Measurements from ENCODE around the gene CXCL10. TPM values are rescaled to one million over a fixed set of nuclear protein-coding genes. Genes with fewer than 3 reads are reported as not detected.

Gene CXCL10
- total RNA-seq, 4 donors from 2014 or later = 3.0 TPM; not detected in 3

DNA sequence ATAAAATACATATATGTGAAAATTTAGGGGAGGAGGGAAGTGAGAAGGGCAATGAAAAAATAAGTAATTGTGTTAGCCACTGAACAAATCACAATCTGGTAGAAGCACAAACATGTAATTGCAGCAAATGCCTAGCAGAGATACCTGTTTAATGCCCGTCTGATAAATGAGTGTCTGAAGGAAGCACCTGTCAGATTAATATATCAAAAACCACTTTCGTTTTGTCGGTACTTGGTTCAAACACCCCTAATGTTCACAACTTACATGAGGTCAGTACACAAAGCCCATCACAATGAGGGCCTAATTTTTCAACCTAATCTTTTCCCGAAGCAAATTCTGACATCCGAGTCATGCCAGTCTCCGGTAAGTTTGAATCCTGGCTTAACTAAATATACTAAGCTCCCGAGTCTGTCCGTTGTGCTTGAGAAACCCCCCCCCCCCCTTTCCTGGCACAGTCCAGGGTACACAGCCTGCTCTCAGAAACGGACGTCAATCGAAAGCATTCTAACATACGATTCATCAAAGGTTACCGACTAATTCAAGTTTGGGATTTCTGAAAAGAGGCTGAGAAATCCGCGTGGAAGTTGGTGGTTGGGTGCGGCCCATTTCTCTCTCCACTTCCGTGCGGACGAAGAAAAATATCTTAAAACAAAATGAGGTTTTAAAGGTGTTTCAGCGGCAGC lies 33.3 kb downstream of the CXCL10 start:
- Histone ChIP-seq H3K27me3 (no peaks in the 10 kb centered on the region), H3K4me1 (peaks cover 12 to 19% (median 16%) of the 10 kb centered on the region in 4 donors), H3K9me3 (no peaks in the 10 kb centered on the region), H3K27ac (peak overlapping the region; percentile 68 to 77 (median 77)), H3K36me3 (no peaks in the 10 kb centered on the region), H3K4me3 (peak overlapping the region; percentile 59 to 93 (median 66))
- intact Hi-C loops (cut with DNase I; ENCODE audit: low total_unique reads) (no loop called here), in situ Hi-C loops (cut with MboI; ENCODE audit: low pct_ligation_motif_present in 1 of 4, low pct_unique_long_range_greater_than_20kb in 1 of 4, low sequenced_read_pairs in 3 of 4) (loop anchor here in 1 of 4 donors (5.0 kb wide), 1 partner anchor 77 kb away; no protein-coding TSS in a partner anchor)
- no peak for DNase-seq
- 0% methylated on average over 1 to 20 of the region's 20 CpGs for WGBS, 2 donors (ENCODE audit: low coverage in 1 of 2)
- TF ChIP-seq EP300 (IDR thresholded peaks at IDR 0.05; ENCODE audit: low read depth) (no peak), POLR2A (IDR thresholded peaks at IDR 0.05) (no peak), POLR2AphosphoS5 (IDR thresholded peaks at IDR 0.05) (no peak)
- TF ChIP-seq, protein P1, sequence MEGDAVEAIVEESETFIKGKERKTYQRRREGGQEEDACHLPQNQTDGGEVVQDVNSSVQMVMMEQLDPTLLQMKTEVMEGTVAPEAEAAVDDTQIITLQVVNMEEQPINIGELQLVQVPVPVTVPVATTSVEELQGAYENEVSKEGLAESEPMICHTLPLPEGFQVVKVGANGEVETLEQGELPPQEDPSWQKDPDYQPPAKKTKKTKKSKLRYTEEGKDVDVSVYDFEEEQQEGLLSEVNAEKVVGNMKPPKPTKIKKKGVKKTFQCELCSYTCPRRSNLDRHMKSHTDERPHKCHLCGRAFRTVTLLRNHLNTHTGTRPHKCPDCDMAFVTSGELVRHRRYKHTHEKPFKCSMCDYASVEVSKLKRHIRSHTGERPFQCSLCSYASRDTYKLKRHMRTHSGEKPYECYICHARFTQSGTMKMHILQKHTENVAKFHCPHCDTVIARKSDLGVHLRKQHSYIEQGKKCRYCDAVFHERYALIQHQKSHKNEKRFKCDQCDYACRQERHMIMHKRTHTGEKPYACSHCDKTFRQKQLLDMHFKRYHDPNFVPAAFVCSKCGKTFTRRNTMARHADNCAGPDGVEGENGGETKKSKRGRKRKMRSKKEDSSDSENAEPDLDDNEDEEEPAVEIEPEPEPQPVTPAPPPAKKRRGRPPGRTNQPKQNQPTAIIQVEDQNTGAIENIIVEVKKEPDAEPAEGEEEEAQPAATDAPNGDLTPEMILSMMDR (IDR thresholded peaks at IDR 0.05) = no peak

- in situ Hi-C loops (cut with MboI; ENCODE audit: low pct_ligation_motif_present in 1 of 4, low pct_unique_long_range_greater_than_20kb in 1 of 4, low sequenced_read_pairs in 3 of 4) = no loop called here
- intact Hi-C loops (cut with DNase I; ENCODE audit: low total_unique reads) = no loop called here
- TF ChIP-seq EP300 (IDR thresholded peaks at IDR 0.05; ENCODE audit: low read depth) (no peak), POLR2A (IDR thresholded peaks at IDR 0.05) (no peak), POLR2AphosphoS5 (IDR thresholded peaks at IDR 0.05) (no peak)
- TF ChIP-seq, protein P1 (IDR thresholded peaks at IDR 0.05) = no peak
- Histone ChIP-seq H3K27me3 (no peaks in the 10 kb centered on the region), H3K27ac (no peak overlapping the region), H3K4me3 (no peak overlapping the region), H3K36me3 (peaks cover 0 to 17% (median 0%) of the 10 kb centered on the region in 4 donors), H3K9me3 (no peaks in the 10 kb centered on the region), H3K4me1 (peaks cover 12 to 16% (median 14%) of the 10 kb centered on the region in 4 donors)
- DNase-seq = no peak
- WGBS, 2 donors (ENCODE audit: low coverage in 1 of 2) = 69 to 75% methylated on average over 3 of the region's 3 CpGs
Measured at GRCh38 chr4:75985116-75985515, 38.2 kb downstream of the CXCL10 start.

- intact Hi-C loops (cut with DNase I; ENCODE audit: low total_unique reads) = no loop called here
- no peak for TF ChIP-seq EP300 (IDR thresholded peaks at IDR 0.05; ENCODE audit: low read depth)
- TF ChIP-seq POLR2A (IDR thresholded peaks at IDR 0.05) = no peak
- TF ChIP-seq POLR2AphosphoS5 (IDR thresholded peaks at IDR 0.05) = no peak
- TF ChIP-seq, protein P1 (IDR thresholded peaks at IDR 0.05) = no peak
- no peak overlapping the region for H3K4me3 ChIP-seq
- DNase-seq = no peak
- peaks cover 0 to 52% (median 12%) of the 10 kb centered on the region in 4 donors for H3K36me3 ChIP-seq
- H3K4me1 ChIP-seq = no peaks in the 10 kb centered on the region
- in situ Hi-C loops (cut with MboI; ENCODE audit: low pct_ligation_motif_present in 1 of 4, low pct_unique_long_range_greater_than_20kb in 1 of 4, low sequenced_read_pairs in 3 of 4) = no loop called here
- 95 to 96% methylated on average over 4 of the region's 4 CpGs for WGBS, 2 donors (ENCODE audit: low coverage in 1 of 2)
- H3K27me3 ChIP-seq = no peaks in the 10 kb centered on the region
- H3K27ac ChIP-seq = no peak overlapping the region
- no peaks in the 10 kb centered on the region for H3K9me3 ChIP-seq
Measured at GRCh38 chr4:75980576-75980975, 42.7 kb downstream of the CXCL10 start.

GRCh38 chr4:75976177-75976576 lies 47.1 kb downstream of the CXCL10 start:
- TF ChIP-seq POLR2AphosphoS5 (IDR thresholded peaks at IDR 0.05) (no peak), EP300 (IDR thresholded peaks at IDR 0.05; ENCODE audit: low read depth) (no peak), POLR2A (IDR thresholded peaks at IDR 0.05) (no peak)
- TF ChIP-seq, protein P1 (IDR thresholded peaks at IDR 0.05) = no peak
- Histone ChIP-seq H3K4me3 (no peak overlapping the region), H3K4me1 (no peaks in the 10 kb centered on the region), H3K27ac (no peak overlapping the region), H3K9me3 (no peaks in the 10 kb centered on the region), H3K27me3 (no peaks in the 10 kb centered on the region), H3K36me3 (peaks cover 0 to 84% (median 33%) of the 10 kb centered on the region in 4 donors)
- WGBS, 2 donors (ENCODE audit: low coverage in 1 of 2) = 97 to 100% methylated on average over 2 of the region's 2 CpGs
- no peak for DNase-seq
- in situ Hi-C loops (cut with MboI; ENCODE audit: low pct_ligation_motif_present in 1 of 4, low pct_unique_long_range_greater_than_20kb in 1 of 4, low sequenced_read_pairs in 3 of 4) = no loop called here
- intact Hi-C loops (cut with DNase I; ENCODE audit: low total_unique reads) = no loop called here

Measured in transverse colon (tissue), 4 donors.